Progenitor cell of endocrine pancreas (in vitro differentiated cells): ENCODE results near the gene PVR. TPM values are rescaled to one million over a fixed set of nuclear protein-coding genes. Genes with fewer than 3 reads are reported as not detected.

Experiments used
- DNase-seq: peaks from one replicate; pipeline ENCODE4 v3.0.0; 2021; ENCODE audit warnings: low spot score; ENCODE audit not compliant: unreplicated experiment
- H3K27ac Mint-ChIP-seq: 2 replicates; pipeline ENCODE4 v1.8.0; 2021; ENCODE audit warnings: mild to moderate bottlenecking, moderate library complexity, mixed read lengths
- H3K27me3 Mint-ChIP-seq: 2 replicates; pipeline ENCODE4 v1.8.0; 2021; ENCODE audit warnings: mixed read lengths
- H3K36me3 Mint-ChIP-seq: 2 replicates; pipeline ENCODE4 v1.8.0; 2022; ENCODE audit warnings: mixed read lengths; ENCODE audit not compliant: insufficient read depth
- H3K4me1 Mint-ChIP-seq: 2 replicates; pipeline ENCODE4 v1.8.0; 2021; ENCODE audit warnings: low read depth, mixed read lengths
- H3K4me3 Mint-ChIP-seq: 2 replicates; pipeline ENCODE4 v1.8.0; 2021; ENCODE audit warnings: low read depth, mild to moderate bottlenecking, moderate library complexity, mixed read lengths
- H3K9me3 Mint-ChIP-seq: 2 replicates; pipeline ENCODE4 v1.8.0; 2021; ENCODE audit warnings: low read depth, mixed read lengths
- microRNA-seq: library from miRNA; unstranded; fragments of <30 nt; microRNA quantifications from one replicate; pipeline ENCODE4 v1.1.0, GENCODE V29; 2020; ENCODE audit warnings: borderline number of aligned reads; ENCODE audit not compliant: unreplicated experiment
- total RNA-seq: library from RNA; stranded (reverse); gene quantifications from 2 replicates; pipeline ENCODE4 v1.2.1, GENCODE V29; 2021
- TF ChIP-seq, protein P1 (sequence below): fragments of 200-600 bp; sonication (generic); IDR thresholded peaks from one replicate; pipeline ENCODE4 v1.5.0; 2021; ENCODE audit warnings: antibody characterized with exemption, mild to moderate bottlenecking; ENCODE audit not compliant: unreplicated experiment

PVR gene
- total RNA-seq, 1 donor from 2014 or later, result 61.2 TPM

DNA sequence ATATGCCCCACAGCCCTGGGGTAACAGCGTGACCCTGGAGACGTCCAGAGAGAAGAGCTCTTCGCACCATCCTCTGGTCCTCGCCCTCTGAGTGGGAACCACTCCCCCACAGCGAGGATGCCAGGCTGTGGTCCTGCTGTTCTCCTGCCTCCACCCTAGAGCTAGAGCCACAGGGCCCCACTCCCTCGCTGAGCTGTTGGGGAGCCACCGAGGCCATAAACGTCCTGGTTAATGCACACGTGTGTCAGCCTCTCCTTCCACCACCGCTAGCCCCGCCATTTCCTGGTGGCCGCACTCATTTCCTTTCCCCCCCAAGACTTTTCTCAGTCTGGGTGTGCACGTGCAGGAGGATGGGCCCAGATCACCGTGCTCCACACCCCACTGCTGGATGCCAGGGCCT lies 66.8 kb downstream of the PVR start:
- Mint-ChIP-seq H3K4me3 (no peak overlapping the region), H3K9me3 (no peaks in the 10 kb centered on the region), H3K27ac (no peak overlapping the region), H3K4me1 (no peaks in the 10 kb centered on the region), H3K36me3 (no peaks in the 10 kb centered on the region), H3K27me3 (no peaks in the 10 kb centered on the region)
- TF ChIP-seq, protein P1, sequence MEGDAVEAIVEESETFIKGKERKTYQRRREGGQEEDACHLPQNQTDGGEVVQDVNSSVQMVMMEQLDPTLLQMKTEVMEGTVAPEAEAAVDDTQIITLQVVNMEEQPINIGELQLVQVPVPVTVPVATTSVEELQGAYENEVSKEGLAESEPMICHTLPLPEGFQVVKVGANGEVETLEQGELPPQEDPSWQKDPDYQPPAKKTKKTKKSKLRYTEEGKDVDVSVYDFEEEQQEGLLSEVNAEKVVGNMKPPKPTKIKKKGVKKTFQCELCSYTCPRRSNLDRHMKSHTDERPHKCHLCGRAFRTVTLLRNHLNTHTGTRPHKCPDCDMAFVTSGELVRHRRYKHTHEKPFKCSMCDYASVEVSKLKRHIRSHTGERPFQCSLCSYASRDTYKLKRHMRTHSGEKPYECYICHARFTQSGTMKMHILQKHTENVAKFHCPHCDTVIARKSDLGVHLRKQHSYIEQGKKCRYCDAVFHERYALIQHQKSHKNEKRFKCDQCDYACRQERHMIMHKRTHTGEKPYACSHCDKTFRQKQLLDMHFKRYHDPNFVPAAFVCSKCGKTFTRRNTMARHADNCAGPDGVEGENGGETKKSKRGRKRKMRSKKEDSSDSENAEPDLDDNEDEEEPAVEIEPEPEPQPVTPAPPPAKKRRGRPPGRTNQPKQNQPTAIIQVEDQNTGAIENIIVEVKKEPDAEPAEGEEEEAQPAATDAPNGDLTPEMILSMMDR, result no peak
- DNase-seq, result no peak

DNA sequence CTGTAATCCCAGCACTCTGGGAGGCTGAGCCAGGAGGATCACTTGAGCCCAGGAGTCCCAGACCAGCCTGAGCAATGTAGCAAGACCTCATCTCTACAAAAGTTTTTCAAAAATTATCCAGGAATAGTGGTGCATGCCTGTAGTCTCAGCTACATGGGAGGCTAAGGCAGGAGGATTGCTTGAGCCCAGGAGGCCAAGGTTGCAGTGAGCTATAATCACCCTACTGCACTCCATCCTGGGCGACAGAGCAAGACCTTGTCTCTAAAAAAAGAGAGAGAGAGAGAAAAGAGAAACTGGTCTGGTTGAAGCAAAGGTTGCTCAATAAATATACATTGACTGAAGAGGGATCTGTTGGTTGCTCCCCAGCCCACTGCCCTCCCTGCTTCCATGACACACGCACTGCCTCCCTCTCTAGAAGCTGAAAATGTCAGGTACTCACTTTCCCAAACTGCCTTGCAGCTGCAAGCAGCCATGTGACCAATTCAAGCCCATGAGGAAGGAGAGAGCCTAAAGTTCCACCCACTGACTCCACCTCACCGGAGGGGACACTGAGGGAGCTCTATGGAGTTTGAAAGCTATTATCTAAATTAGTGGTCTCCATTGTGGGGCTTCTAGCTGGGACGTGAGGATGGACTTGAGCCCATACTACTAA lies 69.3 kb downstream of the PVR start:
- no peaks in the 10 kb centered on the region for H3K36me3 Mint-ChIP-seq
- H3K4me1 Mint-ChIP-seq, result peaks cover under 1% of the 10 kb centered on the region
- H3K27ac Mint-ChIP-seq, result no peak overlapping the region
- H3K4me3 Mint-ChIP-seq, result no peak overlapping the region
- DNase-seq, result no peak
- no peaks in the 10 kb centered on the region for H3K9me3 Mint-ChIP-seq
- no peaks in the 10 kb centered on the region for H3K27me3 Mint-ChIP-seq
- TF ChIP-seq, protein P1, result no peak

Small RNAs within 50 kb of the gene (microRNA-seq; reads per million reads assigned to microRNA genes)
- not detected for gene MIR4531

Other genes with a start within 250 kb of the PVR start
- 13.1 and 14.3 TPM in 2 replicates for gene ZNF285, start 242.3 kb upstream of the PVR start, total RNA-seq
- 18.3 and 18.4 TPM in 2 replicates for gene ZNF229, start 195.4 kb upstream of the PVR start, total RNA-seq
- gene ZNF180, start 143.4 kb upstream of the PVR start, total RNA-seq, result 17.9 and 19.6 TPM in 2 replicates
- not detected in 2 replicates for gene CEACAM20, start 114.2 kb upstream of the PVR start, total RNA-seq
- gene IGSF23, start 30.3 kb upstream of the PVR start, total RNA-seq, result 0.67 and 1.7 TPM in 2 replicates
- gene CEACAM19, start 27.6 kb downstream of the PVR start, total RNA-seq, result 25.8 and 29.8 TPM in 2 replicates
- not detected in 2 replicates for gene CEACAM16, start 55.2 kb downstream of the PVR start, total RNA-seq
- gene BCL3, start 104.8 kb downstream of the PVR start, total RNA-seq, result 2.9 and 3.8 TPM in 2 replicates
- gene CBLC, start 134.0 kb downstream of the PVR start, total RNA-seq, result 15.4 and 16.2 TPM in 2 replicates
- 197 and 211 TPM in 2 replicates for gene BCAM, start 165.2 kb downstream of the PVR start, total RNA-seq
- gene NECTIN2, start 202.4 kb downstream of the PVR start, total RNA-seq, result 201 and 203 TPM in 2 replicates
- 63.0 and 67.1 TPM in 2 replicates for gene TOMM40, start 247.3 kb downstream of the PVR start, total RNA-seq